CD4-positive, alpha-beta T cell treated with Interleukin-6 for 4 hours (primary cell): Measurements from ENCODE around the gene DRGX.

Experiments used
- DNase-seq: peaks from one replicate; pipeline ENCODE4 v3.0.0-alpha.2; 2020; ENCODE audit warnings: mixed read lengths

Gene DRGX

DNA sequence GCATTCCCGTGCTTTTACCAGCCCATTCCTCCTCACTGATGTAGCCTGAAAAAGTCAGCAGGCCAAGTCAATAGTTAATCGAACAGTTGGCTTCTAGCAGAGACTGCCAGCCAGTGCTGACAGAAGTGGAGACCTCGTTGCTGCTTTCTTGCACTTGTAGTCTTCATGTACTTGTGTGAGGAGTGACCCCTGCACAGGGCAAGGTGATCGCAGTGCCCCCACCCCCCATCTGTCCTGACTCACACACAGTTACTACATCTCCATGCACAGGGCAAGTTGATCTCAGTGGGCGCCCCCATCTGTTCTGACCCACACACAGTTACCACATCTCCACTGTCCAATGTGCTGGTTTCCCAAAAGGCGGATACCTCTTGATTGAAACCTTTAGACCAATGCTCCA lies 62.7 kb downstream of the DRGX start:
- no peak for DNase-seq

DNA sequence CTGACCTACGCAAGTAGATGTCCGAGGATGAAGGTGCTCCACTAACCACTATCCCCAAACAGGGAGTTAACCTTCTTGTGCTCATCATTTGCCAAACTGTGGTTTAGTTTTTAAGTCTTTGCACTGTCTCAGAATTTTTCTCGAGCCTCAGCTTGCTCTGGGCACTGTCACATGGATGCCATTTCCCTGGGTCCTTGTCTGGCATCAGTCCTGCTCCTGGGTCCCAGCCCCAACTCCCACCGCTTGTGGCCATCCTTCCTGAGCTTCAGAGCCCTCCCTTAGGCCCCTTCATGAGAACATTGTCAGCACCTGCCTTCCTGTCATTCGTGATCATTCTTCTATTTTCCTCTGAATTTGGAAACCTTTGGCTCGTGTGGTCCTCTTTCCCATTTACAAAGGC lies 63.1 kb downstream of the DRGX start:
- no peak for DNase-seq

GRCh38 chr10:49332333-49332732 lies 63.6 kb downstream of the DRGX start:
- DNase-seq = no peak

DNA sequence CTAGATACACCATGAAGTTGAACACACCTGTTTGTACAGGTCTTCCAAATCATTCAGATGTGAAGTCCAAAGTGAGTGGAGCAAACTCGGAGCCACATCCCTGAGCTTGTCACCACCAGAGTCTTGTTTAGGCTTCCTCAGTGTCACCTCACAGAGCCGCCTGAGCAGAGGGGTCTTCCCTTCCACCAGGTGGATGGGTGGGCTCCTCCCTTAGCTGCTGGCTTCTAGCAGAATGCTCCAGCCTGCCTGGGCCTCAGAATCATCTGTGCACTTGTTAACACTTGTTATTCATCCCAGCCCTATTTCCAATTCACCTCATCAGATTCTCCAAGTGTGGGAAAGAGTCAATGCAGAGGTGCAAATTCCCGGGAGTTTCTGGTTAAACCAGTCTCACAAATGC lies 64.5 kb downstream of the DRGX start:
- DNase-seq = no peak

GRCh38 chr10:49330127-49330665 lies 65.7 kb downstream of the DRGX start:
- no peak for DNase-seq

DNA sequence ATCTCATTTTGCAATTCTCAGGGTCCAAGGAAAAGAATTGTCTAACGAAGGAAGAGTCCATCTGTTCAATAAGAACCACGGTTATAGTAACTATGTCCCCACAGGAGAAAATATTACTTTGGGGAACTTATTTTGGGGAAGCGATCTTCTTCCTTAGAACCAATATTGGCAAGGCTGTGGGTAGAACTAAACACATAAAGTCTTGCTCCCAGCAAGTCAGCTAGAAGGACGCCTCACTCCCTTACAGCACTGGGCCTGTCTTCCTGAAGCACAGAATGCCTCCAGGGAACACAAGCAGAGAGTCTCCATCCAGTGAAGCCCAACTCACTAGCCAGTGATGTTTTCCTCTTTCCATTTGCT lies 66.8 kb downstream of the DRGX start:
- no peak for DNase-seq

DNA sequence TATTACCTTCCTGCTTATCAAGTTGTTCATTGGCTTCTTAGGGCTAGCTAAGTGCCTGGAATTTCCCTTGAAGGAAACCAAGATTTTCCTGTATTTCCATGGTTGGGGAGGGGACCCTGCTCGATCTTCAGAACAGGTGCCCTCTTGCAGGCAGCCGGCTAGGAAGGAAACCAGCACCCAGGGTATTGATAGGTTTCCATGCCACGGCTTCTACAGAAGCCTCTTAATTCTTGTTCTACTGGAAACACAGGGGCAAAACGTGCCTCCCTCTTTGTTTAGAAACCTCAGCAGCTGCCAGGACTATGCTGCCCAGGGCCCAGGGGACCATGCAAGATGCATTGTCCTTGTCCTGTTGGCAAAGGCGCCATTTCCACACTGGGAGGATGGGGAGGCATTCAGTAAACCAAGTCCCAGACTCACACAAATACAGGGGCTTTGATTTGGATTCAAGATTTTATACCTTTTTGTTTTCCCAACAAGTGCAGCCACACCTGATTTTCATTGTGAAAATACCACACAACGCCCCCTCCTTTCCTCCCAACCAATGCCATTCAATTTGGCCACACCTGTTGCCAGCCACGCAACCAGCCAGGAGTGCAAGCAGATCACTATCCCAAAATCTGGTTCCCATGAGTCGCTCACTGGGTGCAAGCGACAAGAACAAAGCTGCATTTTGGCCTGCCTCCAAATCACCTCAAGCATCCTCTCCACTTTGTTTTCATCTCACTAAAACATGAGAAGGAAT lies 67.3 kb downstream of the DRGX start:
- no peak for DNase-seq

GRCh38 chr10:49327036-49327813 lies 68.7 kb downstream of the DRGX start:
- DNase-seq = no peak

GRCh38 chr10:49325916-49326783 lies 69.7 kb downstream of the DRGX start:
- no peak for DNase-seq

DNA sequence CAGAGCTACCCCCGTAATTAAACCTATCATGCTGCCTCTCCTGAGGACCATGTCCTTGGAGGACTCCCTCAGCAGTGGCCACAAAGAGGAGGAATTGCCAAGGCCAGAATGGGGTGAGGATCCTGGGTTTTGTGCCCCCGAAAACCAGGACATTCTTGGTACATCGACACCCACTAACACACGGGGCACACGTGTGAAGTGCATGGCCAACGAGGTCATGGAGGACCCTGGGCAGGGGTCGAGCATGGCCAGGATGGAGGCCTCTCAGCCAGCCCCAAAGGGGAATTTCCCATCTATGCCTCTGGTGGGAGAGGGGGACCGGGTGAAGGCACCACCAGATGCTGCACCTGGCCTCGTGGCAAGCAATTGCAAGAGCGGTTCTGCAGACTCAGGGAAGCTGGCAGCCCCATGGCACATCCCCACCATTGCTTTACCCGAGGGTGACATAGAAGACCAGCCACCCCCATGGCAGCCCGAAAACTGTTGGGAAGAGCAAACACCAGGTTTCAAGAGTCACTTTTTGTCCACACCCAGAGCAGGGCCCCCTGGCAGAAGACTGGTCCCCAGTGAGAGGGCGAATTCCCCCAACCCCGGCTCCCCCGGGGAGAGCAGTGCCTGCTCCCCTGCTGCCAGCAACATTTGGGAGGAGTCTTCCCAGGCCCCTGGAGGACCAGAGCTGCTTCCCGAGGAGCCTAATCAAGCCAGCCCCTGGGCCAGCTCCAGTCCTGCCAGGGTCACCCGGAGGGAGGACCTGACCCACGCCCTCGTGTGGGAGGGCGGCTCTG lies 70.6 kb downstream of the DRGX start:
- DNase-seq = no peak

DNA sequence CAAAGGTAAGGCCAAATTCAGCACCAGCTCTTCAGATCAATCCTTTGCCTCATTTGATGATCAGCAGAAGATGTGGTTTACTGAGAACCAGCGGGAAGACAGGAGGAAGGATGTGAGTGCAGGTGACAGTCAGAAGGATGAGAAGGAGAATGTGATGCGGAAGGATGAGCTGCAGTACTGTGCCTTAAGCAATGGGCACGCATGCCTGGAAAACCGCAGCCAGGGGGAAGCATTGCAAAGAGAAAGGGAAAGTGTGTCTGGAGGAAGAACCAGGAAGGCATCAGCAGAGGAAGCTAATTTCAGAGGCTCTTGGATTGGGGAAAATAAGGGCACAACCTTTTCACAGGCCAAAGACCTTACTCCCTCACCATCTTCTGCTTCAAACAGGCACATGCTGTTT lies 71.2 kb downstream of the DRGX start:
- no peak for DNase-seq

GRCh38 chr10:49323896-49324270 lies 72.0 kb downstream of the DRGX start:
- no peak for DNase-seq

DNA sequence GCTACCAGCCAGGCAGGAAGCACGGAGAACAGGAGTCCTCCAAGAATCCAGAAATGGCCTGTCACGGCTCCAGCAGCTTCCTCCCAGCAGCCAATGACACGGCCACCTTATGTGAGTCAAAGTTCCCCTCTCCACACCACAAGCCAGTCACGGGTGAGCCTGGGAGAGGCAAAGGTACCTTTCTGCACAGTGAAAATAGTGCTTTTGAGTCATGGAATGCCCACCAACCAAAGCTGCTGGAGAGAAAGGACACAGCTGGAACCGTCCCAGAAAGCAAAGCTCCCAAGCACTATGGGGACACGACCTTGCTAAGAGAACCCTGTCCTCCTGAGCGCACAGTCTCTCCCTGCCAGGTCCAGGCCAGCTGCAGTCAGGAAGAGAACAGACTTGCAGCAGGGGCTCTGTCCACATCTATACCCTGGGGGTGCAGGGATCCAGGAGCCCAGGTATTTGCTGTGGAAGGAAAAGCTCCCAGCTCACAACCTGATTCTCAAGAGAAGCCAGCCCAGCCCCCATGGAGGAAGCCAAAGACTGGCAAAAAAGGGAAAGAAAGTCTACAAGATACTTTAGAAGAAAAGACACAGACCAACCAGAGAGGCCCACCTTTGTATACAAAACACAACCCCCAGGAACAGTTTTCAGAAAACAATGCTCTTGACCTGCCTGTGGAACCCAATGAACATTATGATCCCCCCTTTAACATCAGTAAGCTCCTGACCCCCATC lies 72.6 kb downstream of the DRGX start:
- no peak for DNase-seq

- no peak for DNase-seq
Measured at GRCh38 chr10:49322371-49323170, 73.3 kb downstream of the DRGX start.

DNA sequence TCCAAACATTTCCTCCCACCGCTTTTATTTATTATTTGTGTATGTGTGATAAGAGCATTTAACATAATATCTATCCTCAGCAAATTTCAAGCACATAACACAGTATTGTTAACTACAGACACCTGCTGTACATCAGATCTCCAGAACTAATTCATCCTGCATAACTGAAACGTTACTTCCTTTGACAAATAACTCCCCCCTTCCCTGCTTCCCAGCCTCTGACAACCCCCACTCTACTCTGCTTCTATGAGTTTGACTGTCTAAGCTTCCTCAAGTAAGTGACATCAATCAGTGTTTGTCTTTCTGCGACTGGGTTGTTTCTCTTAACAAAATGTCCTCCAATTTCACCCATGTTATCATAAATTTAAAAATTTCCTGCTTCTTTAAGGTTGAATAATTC lies 74.9 kb downstream of the DRGX start:
- DNase-seq = no peak

- no peak for DNase-seq
Measured at GRCh38 chr10:49320191-49320590, 75.7 kb downstream of the DRGX start.

DNA sequence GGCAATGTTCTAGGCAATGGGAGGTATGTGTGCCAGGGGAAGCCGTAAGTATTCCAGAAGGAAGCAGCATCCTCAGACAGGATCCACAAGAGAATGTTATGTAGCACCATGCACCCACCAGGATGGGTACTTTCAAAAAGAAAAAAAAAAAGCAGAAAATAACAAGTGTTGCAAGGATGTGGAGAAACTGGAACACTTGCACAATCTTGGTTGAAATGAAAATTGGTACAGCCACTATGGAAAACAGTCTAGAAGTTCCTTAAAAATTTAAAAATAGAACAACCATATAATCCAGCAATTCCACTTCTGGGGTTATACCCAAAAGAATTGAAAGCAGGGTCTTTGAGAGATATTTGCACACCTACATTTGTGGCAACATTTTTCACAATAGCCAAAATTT lies 76.7 kb downstream of the DRGX start:
- no peak for DNase-seq

GRCh38 chr10:49318755-49319154 lies 77.1 kb downstream of the DRGX start:
- no peak for DNase-seq

DNA sequence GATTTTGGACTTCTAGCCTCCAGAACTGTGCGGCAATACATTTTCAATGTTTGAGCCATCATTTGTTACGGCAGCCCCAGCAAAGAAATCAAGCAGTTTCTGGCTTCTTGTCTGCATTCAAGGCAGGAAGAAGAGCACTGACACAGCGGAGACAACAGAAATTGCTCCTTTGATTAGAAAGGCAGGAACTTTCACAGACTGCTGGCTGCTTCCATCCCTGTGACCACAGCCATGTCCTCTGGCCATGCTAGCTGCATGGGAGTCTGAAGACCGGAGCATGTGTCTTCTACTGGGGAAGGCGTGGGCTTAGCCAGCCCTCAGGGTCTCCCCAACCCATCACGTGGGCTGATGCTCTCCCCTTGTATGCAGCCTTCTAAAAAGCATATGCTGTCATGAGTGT lies 77.9 kb downstream of the DRGX start:
- no peak for DNase-seq

- DNase-seq = no peak
Measured at GRCh38 chr10:49314806-49315205, 81.1 kb downstream of the DRGX start.
